Peyer's patch (tissue), 4 donors: ENCODE data around the gene GRIP1.

Experiments used
- CTCF ChIP-seq, 6 experiments: fragments of 450-650 bp in 4 of 6; fragments of 200-600 bp in 2 of 6; sonication (generic) in 1 of 6; IDR thresholded peaks; one replicate each; pipeline ENCODE4 v1.5.1; 2017 to 2019; ENCODE audit warnings: antibody characterized with exemption in 6 of 6, mild to moderate bottlenecking in 3 of 6, moderate library complexity in 1 of 6
- POLR2A ChIP-seq, 2 donors: fragments of 450-650 bp; IDR thresholded peaks; one replicate each; pipeline ENCODE4 v1.5.1; 2017; ENCODE audit warnings: antibody characterized with exemption in 2 of 2, mild to moderate bottlenecking in 2 of 2, moderate library complexity in 2 of 2

DNA sequence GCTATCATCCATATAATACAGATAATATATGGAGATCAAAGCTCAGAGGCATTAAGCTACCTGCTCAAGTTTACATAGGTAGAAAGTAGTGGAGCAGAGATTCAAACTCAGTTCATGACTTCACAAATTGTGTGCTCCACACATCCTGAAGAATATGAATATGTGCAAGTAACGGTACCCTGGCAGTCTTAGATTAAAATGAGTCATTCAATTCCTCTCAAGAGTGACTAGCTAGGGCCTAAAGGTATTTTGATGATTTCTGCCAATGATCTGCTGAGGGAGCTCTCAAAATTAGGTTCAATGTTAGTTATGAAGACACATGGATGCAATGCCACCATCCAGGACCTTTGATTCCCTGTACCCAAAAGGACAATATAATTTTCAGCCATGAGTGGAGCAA lies 58.9 kb downstream of the GRIP1 start:
- TF ChIP-seq CTCF (IDR thresholded peaks at IDR 0.05) (no peak), POLR2A (IDR thresholded peaks at IDR 0.05) (no peak)
